OCI-LY1 (cell line): ENCODE measurements around the gene NUP37.

ENCODE experiments used
- H2AFZ ChIP-seq: fragments of 200-600 bp; sonication (generic), shearing (Covaris generic); 2 replicates; pipeline ENCODE4 v1.6.0; 2014; ENCODE audit warnings: antibody characterized with exemption, mild to moderate bottlenecking, low read length
- H3F3A ChIP-seq: fragments of 200-600 bp; sonication (generic), shearing (Covaris generic); 2 replicates; pipeline ENCODE4 v1.6.0; 2014; ENCODE audit warnings: mild to moderate bottlenecking, antibody characterized with exemption, low read length, moderate library complexity; ENCODE audit not compliant: insufficient read depth
- H3K27ac ChIP-seq: fragments of 200-600 bp; sonication (generic); 2 replicates; pipeline ENCODE4 v1.5.1; 2014; ENCODE audit warnings: low read length, mixed run types, mild to moderate bottlenecking, low read depth; ENCODE audit not compliant: poor library complexity, severe bottlenecking
- H3K27me3 ChIP-seq: fragments of 200-600 bp; sonication (generic); 2 replicates; pipeline ENCODE4 v1.6.0; 2014; ENCODE audit warnings: antibody characterized with exemption, mild to moderate bottlenecking, low read length, moderate library complexity; ENCODE audit not compliant: insufficient read depth
- H3K36me3 ChIP-seq: fragments of 200-600 bp; sonication (generic); 2 replicates; pipeline ENCODE4 v1.6.1; 2014; ENCODE audit warnings: mild to moderate bottlenecking, antibody characterized with exemption, low read length, moderate library complexity, mixed read lengths; ENCODE audit not compliant: insufficient read depth
- H3K4me1 ChIP-seq: fragments of 200-600 bp; sonication (generic); 2 replicates; pipeline ENCODE4 v1.5.1; 2014; ENCODE audit warnings: mild to moderate bottlenecking, low read length, moderate library complexity; ENCODE audit not compliant: insufficient read depth, severe bottlenecking
- H3K4me2 ChIP-seq: fragments of 200-600 bp; sonication (generic), shearing (Covaris generic); 2 replicates; pipeline ENCODE4 v1.6.1; 2014; ENCODE audit warnings: low read length
- H3K4me3 ChIP-seq: fragments of 200-600 bp; sonication (generic); 2 replicates; pipeline ENCODE4 v1.5.1; 2014; ENCODE audit warnings: low read length, low read depth, mild to moderate bottlenecking, mixed read lengths; ENCODE audit not compliant: poor library complexity, severe bottlenecking
- H3K79me2 ChIP-seq: fragments of 200-600 bp; shearing (Covaris generic); 2 replicates; pipeline ENCODE4 v1.6.1; 2016; ENCODE audit warnings: mixed run types, low read length, mixed read lengths; ENCODE audit not compliant: insufficient read depth
- H3K9ac ChIP-seq: fragments of 200-600 bp; sonication (generic), shearing (Covaris generic); 2 replicates; pipeline ENCODE4 v1.6.1; 2014; ENCODE audit warnings: mild to moderate bottlenecking, low read length, mixed read lengths
- H3K9me2 ChIP-seq: fragments of 200-600 bp; sonication (generic), shearing (Covaris generic); 2 replicates; pipeline ENCODE4 v1.6.1; 2014; ENCODE audit warnings: low read depth, mild to moderate bottlenecking, low read length, mixed read lengths
- H3K9me3 ChIP-seq: fragments of 200-600 bp; shearing (Covaris generic); 2 replicates; pipeline ENCODE4 v1.6.1; 2014; ENCODE audit warnings: low read length, mixed read lengths
- H4K20me1 ChIP-seq: fragments of 200-600 bp; sonication (generic), shearing (Covaris generic); 2 replicates; pipeline ENCODE4 v1.6.0; 2016; ENCODE audit warnings: mild to moderate bottlenecking, low read length; ENCODE audit not compliant: insufficient read depth
- EZH2 ChIP-seq: fragments of 200-600 bp; sonication (generic), shearing (Covaris generic); IDR thresholded peaks from 2 replicates; pipeline ENCODE4 v1.8.0; 2017; ENCODE audit warnings: borderline replicate concordance, mixed run types, mild to moderate bottlenecking, antibody characterized with exemption, low read length, moderate library complexity, mixed read lengths
- TF ChIP-seq, protein P1 (sequence below): fragments of 200-600 bp; sonication (generic), shearing (Covaris generic); IDR thresholded peaks from 2 replicates; pipeline ENCODE4 v1.5.1; 2017; ENCODE audit warnings: mild to moderate bottlenecking, antibody characterized with exemption, low read length, moderate library complexity, mixed read lengths

NUP37 gene

DNA sequence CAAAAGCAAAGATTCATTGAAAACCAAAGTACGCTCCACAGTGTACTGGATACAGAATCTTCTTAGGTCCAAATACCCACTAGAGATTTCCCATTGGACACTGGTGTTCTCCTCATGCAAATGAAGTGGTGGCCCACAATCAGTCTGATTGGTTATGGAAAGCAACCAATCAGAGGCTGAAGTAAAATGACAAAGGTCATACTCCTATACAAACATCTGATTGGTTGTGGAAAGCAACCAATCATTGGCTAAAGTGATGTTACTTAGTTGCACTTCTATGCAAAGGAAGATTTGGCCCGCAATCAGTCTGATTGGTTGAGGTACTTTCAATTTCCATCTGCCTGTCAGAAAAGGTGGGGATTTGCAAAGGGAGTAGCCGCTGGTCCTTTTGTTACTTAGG is 56.8 kb downstream of the NUP37 start:
- H2AFZ ChIP-seq: peak overlapping the region; percentile 13; the same call in 1 of the 2 replicates

DNA sequence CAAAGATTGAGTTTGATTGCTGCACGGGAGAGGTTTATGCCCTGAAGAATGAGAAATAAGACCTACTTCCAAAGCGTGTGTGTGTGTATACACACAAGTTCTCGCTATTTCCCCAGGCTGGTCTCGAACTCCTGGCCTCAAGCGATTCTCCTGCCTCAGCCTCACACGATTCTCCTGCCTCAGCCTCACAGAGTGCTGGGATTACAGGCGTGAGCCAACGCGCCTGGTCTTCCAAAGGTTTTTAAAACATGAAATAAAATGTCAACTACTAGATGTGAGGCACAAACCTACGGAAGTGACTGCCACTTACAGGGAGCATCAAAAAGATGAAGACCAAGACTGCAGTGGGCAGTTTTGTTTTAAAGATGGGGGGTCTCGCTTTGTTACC is 57.5 kb downstream of the NUP37 start:
- H3K36me3 ChIP-seq: peaks cover 20% of the 10 kb centered on the region
- peak overlapping the region; percentile 94 for H3K4me2 ChIP-seq
- no peaks in the 10 kb centered on the region for H3K27me3 ChIP-seq
- peak overlapping the region; percentile 33; the same call in 1 of the 2 replicates for H2AFZ ChIP-seq
- no peaks in the 10 kb centered on the region for H3K79me2 ChIP-seq
- H3K9me2 ChIP-seq: no peaks in the 10 kb centered on the region
- no peaks in the 10 kb centered on the region for H3K9me3 ChIP-seq
- no peaks in the 10 kb centered on the region for H4K20me1 ChIP-seq
- peak overlapping the region; percentile 77 for H3K4me3 ChIP-seq
- TF ChIP-seq, protein P1, sequence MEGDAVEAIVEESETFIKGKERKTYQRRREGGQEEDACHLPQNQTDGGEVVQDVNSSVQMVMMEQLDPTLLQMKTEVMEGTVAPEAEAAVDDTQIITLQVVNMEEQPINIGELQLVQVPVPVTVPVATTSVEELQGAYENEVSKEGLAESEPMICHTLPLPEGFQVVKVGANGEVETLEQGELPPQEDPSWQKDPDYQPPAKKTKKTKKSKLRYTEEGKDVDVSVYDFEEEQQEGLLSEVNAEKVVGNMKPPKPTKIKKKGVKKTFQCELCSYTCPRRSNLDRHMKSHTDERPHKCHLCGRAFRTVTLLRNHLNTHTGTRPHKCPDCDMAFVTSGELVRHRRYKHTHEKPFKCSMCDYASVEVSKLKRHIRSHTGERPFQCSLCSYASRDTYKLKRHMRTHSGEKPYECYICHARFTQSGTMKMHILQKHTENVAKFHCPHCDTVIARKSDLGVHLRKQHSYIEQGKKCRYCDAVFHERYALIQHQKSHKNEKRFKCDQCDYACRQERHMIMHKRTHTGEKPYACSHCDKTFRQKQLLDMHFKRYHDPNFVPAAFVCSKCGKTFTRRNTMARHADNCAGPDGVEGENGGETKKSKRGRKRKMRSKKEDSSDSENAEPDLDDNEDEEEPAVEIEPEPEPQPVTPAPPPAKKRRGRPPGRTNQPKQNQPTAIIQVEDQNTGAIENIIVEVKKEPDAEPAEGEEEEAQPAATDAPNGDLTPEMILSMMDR: no peak
- TF ChIP-seq EZH2: no peak
- H3K27ac ChIP-seq: no peak overlapping the region
- H3F3A ChIP-seq: no peaks in the 10 kb centered on the region
- peaks cover 10% of the 10 kb centered on the region for H3K4me1 ChIP-seq
- no peak overlapping the region; the same call in 1 of the 2 replicates for H3K9ac ChIP-seq

More for the DNA sequence above, 56.8 kb downstream of the NUP37 start:
- Histone ChIP-seq H3F3A (no peaks in the 10 kb centered on the region), H3K36me3 (peaks cover 14% of the 10 kb centered on the region), H4K20me1 (no peaks in the 10 kb centered on the region), H3K9ac (no peak overlapping the region), H3K4me2 (no peak overlapping the region), H3K79me2 (no peaks in the 10 kb centered on the region), H3K4me1 (peaks cover 10% of the 10 kb centered on the region), H3K4me3 (no peak overlapping the region), H3K27ac (no peak overlapping the region), H3K9me3 (no peaks in the 10 kb centered on the region), H3K27me3 (no peaks in the 10 kb centered on the region), H3K9me2 (no peaks in the 10 kb centered on the region)
- no peak for TF ChIP-seq EZH2
- TF ChIP-seq, protein P1: no peak

DNA sequence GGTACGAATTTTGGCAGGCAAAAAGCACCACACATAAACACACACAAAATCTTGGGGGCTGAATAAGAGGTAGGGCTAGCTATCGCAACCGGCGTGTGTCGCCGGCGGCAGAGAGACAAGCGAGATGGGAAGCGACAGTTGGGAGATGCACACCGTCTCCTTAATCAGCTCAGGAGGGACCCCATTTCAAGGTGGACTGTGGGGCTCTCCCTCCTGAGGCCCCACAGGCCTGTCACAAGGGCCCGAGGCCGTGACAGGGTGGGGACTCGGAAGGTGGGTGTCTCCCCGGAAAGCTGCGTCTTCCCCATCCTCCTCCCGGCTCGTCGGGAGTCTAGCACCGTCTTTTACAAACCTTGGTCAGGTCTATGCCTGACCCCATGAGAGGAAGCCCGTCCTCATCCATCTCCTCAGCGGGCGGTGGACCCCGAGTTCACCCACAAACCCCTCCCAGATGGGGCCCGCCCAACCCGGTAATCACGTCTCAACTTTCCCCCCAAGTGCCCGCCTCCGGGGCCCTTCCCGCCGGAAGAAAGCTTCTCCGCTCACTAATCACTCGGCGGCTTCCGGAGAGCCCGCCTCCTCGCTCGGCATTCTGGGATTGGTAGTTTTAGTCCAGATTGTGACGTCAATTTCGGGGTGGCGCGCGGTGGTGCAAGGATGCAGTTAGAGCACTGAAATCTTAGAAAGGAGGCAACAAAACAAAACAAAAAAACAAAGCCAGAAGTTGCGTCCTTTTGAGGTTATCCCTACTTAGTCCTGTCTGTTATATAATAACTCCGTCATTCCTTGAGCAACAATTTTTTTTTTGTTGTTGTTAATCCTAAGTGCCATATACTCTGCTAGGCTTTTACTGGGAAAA is 58.1 kb downstream of the NUP37 start, which contains the start of gene WASHC3:
WASHC3 (minus strand) TSS at position 432 of the 859 bp plus-strand sequence; CDS start at position 403, 29 bp downstream.
- Histone ChIP-seq H4K20me1 (no peaks in the 10 kb centered on the region), H2AFZ (peak within 1 kb of the TSS; percentile 33; the same call in 1 of the 2 replicates), H3K36me3 (peaks cover 25% of the 10 kb centered on the region), H3K27me3 (no peaks in the 10 kb centered on the region), H3K79me2 (no peaks in the 10 kb centered on the region), H3F3A (no peaks in the 10 kb centered on the region), H3K9me2 (no peaks in the 10 kb centered on the region), H3K9ac (peak within 1 kb of the TSS; percentile 79), H3K4me1 (peaks cover 10% of the 10 kb centered on the region), H3K9me3 (no peaks in the 10 kb centered on the region), H3K4me3 (peak within 1 kb of the TSS; percentile 77), H3K4me2 (peak within 1 kb of the TSS; percentile 94), H3K27ac (peak within 1 kb of the TSS; percentile 21)
- no peak for TF ChIP-seq EZH2
- TF ChIP-seq, protein P1: no peak
